Stimulated activated memory B cell treated with anti-CD40 and anti-IgM and Interleukin-4, amounts not matched to agents 10 μg/mL and 1 μg/mL and 100 μg/mL, for 72 hours (primary cell): ENCODE measurements around the gene ATL3.
"Not testable (repeated sequence)": the region's sequence is repeated elsewhere in the genome, so short reads cannot be mapped to it uniquely, and the experiment has no call there.

ENCODE experiments used
- ATAC-seq: fragments of 150-1000 bp; cut with Tn5 transposase; 2 replicates; pipeline ENCODE4 v1.10.0; 2021
- H3K27ac Mint-ChIP-seq: one replicate; pipeline ENCODE4 v1.8.0; 2022; ENCODE audit warnings: mild to moderate bottlenecking, mixed read lengths
- H3K27me3 Mint-ChIP-seq: one replicate; pipeline ENCODE4 v1.8.0; 2022; ENCODE audit warnings: mixed read lengths
- H3K36me3 Mint-ChIP-seq: one replicate; pipeline ENCODE4 v1.8.0; 2022; ENCODE audit warnings: mixed read lengths
- H3K4me1 Mint-ChIP-seq: one replicate; pipeline ENCODE4 v1.8.0; 2022; ENCODE audit warnings: mixed read lengths
- H3K4me3 Mint-ChIP-seq: one replicate; pipeline ENCODE4 v1.8.0; 2022; ENCODE audit warnings: mild to moderate bottlenecking, moderate library complexity, mixed read lengths
- H3K9me3 Mint-ChIP-seq: one replicate; pipeline ENCODE4 v1.8.0; 2022; ENCODE audit warnings: mixed read lengths

ATL3 gene

DNA sequence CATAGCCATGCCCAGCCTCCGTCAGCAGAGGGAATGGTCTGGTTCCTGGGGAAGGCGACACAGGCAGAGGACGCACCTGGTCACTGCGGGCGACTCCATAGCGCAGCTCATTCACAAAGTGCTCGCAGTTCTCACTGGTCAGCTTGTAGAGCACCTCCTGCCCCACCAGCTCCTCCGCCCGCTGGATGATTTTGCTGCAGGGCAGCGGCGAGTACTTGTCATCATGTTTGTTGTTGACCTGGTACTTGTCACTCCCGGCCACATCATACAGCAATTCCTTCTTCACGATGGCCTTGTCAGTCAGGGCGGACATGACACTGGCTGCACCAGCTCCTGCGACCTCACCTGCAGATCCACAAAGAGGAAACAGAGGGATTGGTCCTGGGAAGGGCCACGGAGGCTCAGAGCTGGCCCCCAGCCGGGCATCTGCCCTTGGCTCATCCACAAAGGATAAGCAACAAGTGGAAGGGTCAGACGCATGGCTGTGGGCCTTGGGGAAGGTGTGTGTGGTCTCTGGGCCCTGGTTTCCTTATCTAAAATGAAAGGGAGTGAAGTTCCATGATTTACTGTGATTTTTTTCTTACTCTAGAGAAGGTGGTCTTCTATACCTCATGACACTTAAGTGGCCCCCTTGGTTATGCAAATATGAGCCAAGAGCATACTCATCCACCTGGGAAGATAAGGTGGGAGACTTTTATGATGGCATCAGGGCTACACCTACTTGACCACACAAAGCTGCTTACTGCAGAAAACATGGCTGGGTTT lies 81.0 kb downstream of the ATL3 start:
- H3K27ac Mint-ChIP-seq, result no peak overlapping the region

DNA sequence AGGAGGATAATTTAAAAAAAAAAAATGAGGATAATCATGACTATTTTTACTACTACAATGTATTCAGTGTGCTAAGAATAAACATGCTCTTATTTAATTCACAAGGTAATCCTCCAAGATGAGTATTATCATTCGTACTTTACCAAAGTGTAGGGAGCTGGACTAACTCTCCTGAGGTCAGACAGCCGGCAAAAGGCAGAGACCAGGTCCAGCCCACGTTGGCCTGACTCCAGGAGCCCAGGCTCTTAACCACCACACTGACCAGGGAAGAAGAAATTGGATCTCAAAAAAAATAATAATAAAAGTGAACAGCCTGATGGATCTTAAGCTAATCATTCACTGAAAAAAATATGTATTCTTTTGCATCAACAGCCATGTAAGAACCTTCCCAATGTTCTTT lies 82.2 kb downstream of the ATL3 start:
- H3K27ac Mint-ChIP-seq, result no peak overlapping the region
- peaks cover 6% of the 10 kb centered on the region for H3K4me1 Mint-ChIP-seq
- peaks cover 29% of the 10 kb centered on the region for H3K36me3 Mint-ChIP-seq
- ATAC-seq, result no peak
- H3K4me3 Mint-ChIP-seq, result no peak overlapping the region
- H3K27me3 Mint-ChIP-seq, result no peaks in the 10 kb centered on the region
- H3K9me3 Mint-ChIP-seq, result no peaks in the 10 kb centered on the region

More for the DNA sequence above, 81.0 kb downstream of the ATL3 start:
- H3K4me1 Mint-ChIP-seq, result peaks cover 12% of the 10 kb centered on the region
- peaks cover 29% of the 10 kb centered on the region for H3K36me3 Mint-ChIP-seq
- H3K9me3 Mint-ChIP-seq, result no peaks in the 10 kb centered on the region
- no peak overlapping the region for H3K4me3 Mint-ChIP-seq
- ATAC-seq, result no peak
- no peaks in the 10 kb centered on the region for H3K27me3 Mint-ChIP-seq

DNA sequence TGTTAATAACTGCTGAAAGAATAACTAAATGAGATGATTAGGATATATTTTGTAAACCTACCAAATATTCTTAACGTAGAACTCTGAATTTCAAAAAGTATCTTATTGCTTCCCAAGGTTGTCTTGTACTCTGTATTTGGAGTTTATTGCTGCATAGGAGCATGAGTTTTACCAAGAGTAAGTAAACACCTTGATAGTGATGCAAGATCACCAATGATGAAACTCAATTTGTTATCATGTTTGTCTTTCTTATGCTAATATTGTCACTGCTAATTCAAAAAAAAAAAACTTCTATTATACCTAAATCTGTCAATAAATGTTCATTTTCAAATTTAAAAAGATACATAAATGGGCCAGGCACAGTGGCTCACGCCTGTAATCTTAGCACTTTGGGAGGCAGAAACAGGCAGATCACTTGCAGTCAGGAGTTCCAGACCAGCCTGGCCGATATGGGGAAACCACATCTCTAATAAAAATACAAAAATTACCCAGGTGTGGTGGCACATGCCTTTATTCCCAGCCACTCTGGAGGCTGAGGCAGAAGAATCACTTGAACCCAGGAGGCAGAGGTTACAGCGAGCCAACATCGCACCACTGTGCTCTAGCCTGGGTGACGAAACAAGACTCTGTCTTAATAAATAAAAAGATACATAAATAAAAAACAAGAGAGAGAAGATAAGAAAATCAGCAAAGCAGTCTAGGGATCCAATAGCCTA lies 84.6 kb downstream of the ATL3 start:
- Mint-ChIP-seq H3K9me3 (peaks cover 6% of the 10 kb centered on the region), H3K4me1 (no peaks in the 10 kb centered on the region), H3K27ac (no peak overlapping the region), H3K27me3 (no peaks in the 10 kb centered on the region), H3K36me3 (peaks cover 30% of the 10 kb centered on the region), H3K4me3 (no peak overlapping the region)
- ATAC-seq, result no peak

DNA sequence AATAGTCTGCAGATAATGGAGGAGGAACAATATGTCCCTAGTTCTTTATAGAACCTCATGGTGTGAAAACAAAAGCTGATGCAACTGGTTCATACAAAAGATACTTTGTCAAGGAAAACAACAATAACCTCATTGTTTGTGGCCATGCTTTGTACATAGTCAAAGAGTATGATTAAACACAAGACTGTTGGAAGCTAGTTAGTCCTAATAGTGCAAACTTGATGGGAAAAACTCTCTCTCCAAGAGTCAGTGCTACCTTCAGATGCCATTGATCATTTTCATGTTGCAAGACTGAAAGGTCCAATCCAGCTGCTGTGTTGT lies 87.9 kb downstream of the ATL3 start:
- Mint-ChIP-seq H3K4me3 (no peak overlapping the region), H3K4me1 (no peaks in the 10 kb centered on the region), H3K27me3 (no peaks in the 10 kb centered on the region), H3K27ac (no peak overlapping the region), H3K36me3 (peaks cover 41% of the 10 kb centered on the region), H3K9me3 (peaks cover 15% of the 10 kb centered on the region)
- ATAC-seq, result no peak

DNA sequence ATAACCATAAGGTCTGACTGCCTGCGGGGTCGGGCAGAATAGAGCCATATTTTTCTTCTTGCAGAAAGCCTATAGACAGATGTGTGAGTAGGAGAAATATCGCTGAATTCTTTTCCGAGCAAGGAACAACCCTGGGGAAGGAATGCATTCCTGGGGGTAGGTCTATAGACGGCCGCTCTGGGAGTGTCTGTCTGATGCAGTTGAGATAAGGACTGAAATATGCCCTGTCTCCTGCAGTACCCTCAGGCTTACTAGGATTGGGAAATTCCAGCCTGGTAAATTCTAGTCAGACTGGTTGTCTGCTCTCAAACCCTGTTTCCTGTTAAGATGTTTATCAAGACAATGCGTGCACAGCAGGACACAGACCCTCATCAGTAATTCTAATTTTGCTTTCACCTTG lies 90.0 kb downstream of the ATL3 start:
- not testable (repeated sequence) for H3K4me3 Mint-ChIP-seq, ATAC-seq, H3K27me3 Mint-ChIP-seq, H3K4me1 Mint-ChIP-seq, H3K27ac Mint-ChIP-seq
- Mint-ChIP-seq H3K36me3 (peaks cover 32% of the 10 kb centered on the region), H3K9me3 (peaks cover 15% of the 10 kb centered on the region)

DNA sequence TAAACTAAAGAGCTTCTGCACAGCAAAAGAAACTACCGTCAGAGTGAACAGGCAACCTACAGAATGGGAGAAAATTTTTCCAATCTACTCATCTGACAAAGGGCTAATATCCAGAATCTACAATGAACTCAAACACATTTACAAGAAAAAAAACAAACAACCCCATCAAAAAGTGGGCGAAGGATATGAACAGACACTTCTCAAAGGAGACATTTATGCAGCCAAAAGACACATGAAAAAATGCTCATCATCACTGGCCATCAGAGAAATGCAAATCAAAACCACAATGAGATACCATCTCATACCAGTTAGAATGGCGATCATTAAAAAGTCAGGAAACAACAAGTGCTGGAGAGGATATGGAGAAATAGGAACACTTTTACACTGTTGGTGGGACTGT lies 92.3 kb downstream of the ATL3 start:
- Mint-ChIP-seq H3K4me1 (peaks cover 13% of the 10 kb centered on the region), H3K36me3 (peaks cover 32% of the 10 kb centered on the region), H3K9me3 (peaks cover 15% of the 10 kb centered on the region)
- not testable (repeated sequence) for H3K27me3 Mint-ChIP-seq, H3K4me3 Mint-ChIP-seq, ATAC-seq, H3K27ac Mint-ChIP-seq

DNA sequence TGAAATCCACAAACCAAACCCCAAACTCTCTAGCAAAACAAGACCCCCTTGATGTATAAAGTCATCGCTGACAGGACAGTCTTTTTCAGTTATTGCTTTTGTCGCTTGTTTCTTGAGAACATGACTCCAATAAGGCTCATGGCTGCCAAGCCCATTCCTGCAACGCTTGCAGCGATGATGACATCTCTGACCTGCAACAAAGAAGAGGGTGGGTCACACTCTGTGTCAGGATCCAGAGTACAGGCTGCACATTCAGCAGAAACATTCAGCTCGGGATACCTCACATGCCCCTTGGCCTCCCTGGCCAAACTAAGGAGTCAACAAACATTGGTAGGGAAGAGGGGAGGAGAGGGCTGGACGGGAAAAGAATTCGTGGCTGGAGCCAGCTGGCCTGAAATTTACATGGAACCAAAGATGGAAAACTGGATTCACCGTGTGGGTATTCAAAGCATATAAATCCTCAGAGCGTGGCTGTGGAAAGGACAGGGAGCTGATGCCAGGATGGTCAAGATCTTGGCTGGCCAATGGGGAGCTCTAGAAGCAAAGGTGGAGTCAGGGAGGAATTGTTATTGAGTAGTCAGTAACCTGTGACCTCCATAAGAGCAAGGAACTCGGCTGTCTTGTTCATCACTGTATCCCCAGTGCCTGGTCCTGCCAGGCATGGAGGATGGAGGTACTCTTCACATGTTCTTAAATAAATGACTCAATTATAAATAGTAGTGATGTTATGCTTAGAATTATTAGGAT lies 96.1 kb downstream of the ATL3 start:
- no peaks in the 10 kb centered on the region for H3K27me3 Mint-ChIP-seq

More for the DNA sequence above, 96.1 kb downstream of the ATL3 start:
- H3K4me3 Mint-ChIP-seq, result peak overlapping the region; percentile 49
- H3K36me3 Mint-ChIP-seq, result peaks cover 13% of the 10 kb centered on the region
- peak overlapping the region; percentile 53 for H3K27ac Mint-ChIP-seq
- H3K4me1 Mint-ChIP-seq, result peaks cover 37% of the 10 kb centered on the region
- no peak for ATAC-seq
- H3K9me3 Mint-ChIP-seq, result peaks cover 3% of the 10 kb centered on the region
